ENCODE data around the gene TM9SF4. TPM values are rescaled to one million over a fixed set of nuclear protein-coding genes. Genes with fewer than 3 reads are reported as not detected.

TM9SF4 gene
- total and polyA plus RNA-seq, 2 of the 8 experiments (the other 6 are each of a cell fraction or from before 2014, with no cell fraction given) = 38.4 to 68.7 TPM

DNA sequence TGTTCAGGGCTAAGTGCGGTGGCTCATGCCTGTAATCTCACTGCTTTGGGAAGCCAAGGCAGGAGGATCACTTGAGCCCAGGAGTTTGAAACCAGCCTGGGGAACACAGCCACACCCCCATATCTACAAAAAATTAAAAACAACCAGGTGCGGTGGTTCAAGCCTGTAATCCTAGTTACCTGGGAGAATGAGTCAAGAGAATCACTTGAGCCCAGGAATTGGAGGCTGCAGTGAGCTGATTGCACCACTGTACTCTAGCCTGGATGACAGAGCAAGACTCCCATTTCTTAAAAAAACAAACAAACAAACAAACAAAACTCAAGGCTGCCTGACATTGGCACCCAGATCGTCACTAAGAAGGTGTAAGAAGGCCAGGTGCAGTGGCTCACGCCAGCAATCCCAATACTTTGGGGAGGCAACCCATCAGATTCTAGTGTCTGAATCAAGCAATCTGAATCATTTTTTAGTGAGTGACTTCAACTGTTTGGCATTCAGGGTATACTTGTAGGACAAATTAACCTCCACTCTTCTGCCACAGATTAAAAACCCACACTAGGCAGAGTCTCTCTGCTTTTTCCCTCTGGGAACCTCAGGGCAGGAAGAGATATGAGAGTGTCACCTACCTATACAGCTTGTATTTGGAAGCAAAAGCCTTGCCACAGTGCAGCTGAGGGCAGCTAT lies 91.9 kb downstream of the TM9SF4 start (continued):
- TF ChIP-seq SAP30 (IDR thresholded peaks at IDR 0.05; ENCODE audit: insufficient read depth, insufficient replicate concordance, low read length) (no peak), SUZ12 (IDR thresholded peaks at IDR 0.05; ENCODE audit: low read length) (no peak), SP4 (IDR thresholded peaks at IDR 0.05; ENCODE audit: low read length) (no peak), CBX8 (IDR thresholded peaks at IDR 0.05; ENCODE audit: borderline replicate concordance, low read depth, low read length) (no peak), CTBP2 (IDR thresholded peaks at IDR 0.05; ENCODE audit: borderline replicate concordance, insufficient read depth, insufficient read length, low read length) (no peak), HDAC6 (IDR thresholded peaks at IDR 0.05; ENCODE audit: low read depth, low read length) (no peak), RXRA (IDR thresholded peaks at IDR 0.05; ENCODE audit: insufficient read depth, low read depth, low read length) (no peak)

Measured in H1 (cell line).